ENCODE data around the gene RNFT1. TPM values are rescaled to one million over a fixed set of nuclear protein-coding genes. Genes with fewer than 3 reads are reported as not detected.

RNFT1 gene
- total RNA-seq, 1 donor from 2014 or later, result 8.6 TPM

GRCh38 chr17:59916446-59916845 lies 48.1 kb downstream of the RNFT1 start:
- H3K9me3 Mint-ChIP-seq (ENCODE audit: unreplicated experiment), result peaks cover 2% of the 10 kb centered on the region
- no peaks in the 10 kb centered on the region for H3K4me1 Mint-ChIP-seq (ENCODE audit: low read depth, unreplicated experiment)
- no peak for TF ChIP-seq CTCF (IDR thresholded peaks at IDR 0.05; ENCODE audit: partially characterized antibody, unreplicated experiment)
- no peak overlapping the region for H3K4me3 Mint-ChIP-seq (ENCODE audit: unreplicated experiment)
- H3K27ac Mint-ChIP-seq (ENCODE audit: unreplicated experiment), result no peak overlapping the region
- H3K36me3 Mint-ChIP-seq (ENCODE audit: unreplicated experiment), result no peaks in the 10 kb centered on the region
- no peak for DNase-seq
- peaks cover 1% of the 10 kb centered on the region for H3K27me3 Mint-ChIP-seq (ENCODE audit: unreplicated experiment)

- H3K9me3 Mint-ChIP-seq (ENCODE audit: unreplicated experiment), result peaks cover 2% of the 10 kb centered on the region
- TF ChIP-seq CTCF (IDR thresholded peaks at IDR 0.05; ENCODE audit: partially characterized antibody, unreplicated experiment), result peak; percentile 74
- H3K36me3 Mint-ChIP-seq (ENCODE audit: unreplicated experiment), result no peaks in the 10 kb centered on the region
- DNase-seq, result no peak
- H3K27ac Mint-ChIP-seq (ENCODE audit: unreplicated experiment), result no peak overlapping the region
- no peaks in the 10 kb centered on the region for H3K4me1 Mint-ChIP-seq (ENCODE audit: low read depth, unreplicated experiment)
- H3K27me3 Mint-ChIP-seq (ENCODE audit: unreplicated experiment), result peaks cover 1% of the 10 kb centered on the region
- no peak overlapping the region for H3K4me3 Mint-ChIP-seq (ENCODE audit: unreplicated experiment)
These were observed 50.2 kb downstream of the RNFT1 start for GRCh38 chr17:59914274-59914854.

- DNase-seq, result no peak
- H3K27me3 Mint-ChIP-seq (ENCODE audit: unreplicated experiment), result no peaks in the 10 kb centered on the region
- no peak for TF ChIP-seq CTCF (IDR thresholded peaks at IDR 0.05; ENCODE audit: partially characterized antibody, unreplicated experiment)
These were observed 57.1 kb downstream of the RNFT1 start for GRCh38 chr17:59907467-59907866.

GRCh38 chr17:59903455-59903854 lies 61.1 kb downstream of the RNFT1 start:
- DNase-seq, result no peak
- TF ChIP-seq CTCF (IDR thresholded peaks at IDR 0.05; ENCODE audit: partially characterized antibody, unreplicated experiment), result no peak
- no peaks in the 10 kb centered on the region for H3K36me3 Mint-ChIP-seq (ENCODE audit: unreplicated experiment)
- H3K9me3 Mint-ChIP-seq (ENCODE audit: unreplicated experiment), result no peaks in the 10 kb centered on the region
- no peak overlapping the region for H3K4me3 Mint-ChIP-seq (ENCODE audit: unreplicated experiment)
- H3K4me1 Mint-ChIP-seq (ENCODE audit: low read depth, unreplicated experiment), result no peaks in the 10 kb centered on the region
- H3K27me3 Mint-ChIP-seq (ENCODE audit: unreplicated experiment), result no peaks in the 10 kb centered on the region
- no peak overlapping the region for H3K27ac Mint-ChIP-seq (ENCODE audit: unreplicated experiment)

More at GRCh38 chr17:59907467-59907866, 57.1 kb downstream of the RNFT1 start:
- no peaks in the 10 kb centered on the region for H3K4me1 Mint-ChIP-seq (ENCODE audit: low read depth, unreplicated experiment)
- H3K27ac Mint-ChIP-seq (ENCODE audit: unreplicated experiment), result no peak overlapping the region
- H3K4me3 Mint-ChIP-seq (ENCODE audit: unreplicated experiment), result no peak overlapping the region
- no peaks in the 10 kb centered on the region for H3K36me3 Mint-ChIP-seq (ENCODE audit: unreplicated experiment)
- no peaks in the 10 kb centered on the region for H3K9me3 Mint-ChIP-seq (ENCODE audit: unreplicated experiment)

Other genes starting within 250 kb of the RNFT1 start
- gene TUBD1, start 71.8 kb downstream of the RNFT1 start, total RNA-seq (ENCODE audit: unreplicated experiment), result 9.7 TPM
- gene RPS6KB1, start 71.6 kb downstream of the RNFT1 start, total RNA-seq (ENCODE audit: unreplicated experiment), result 45.0 TPM
- 28.0 TPM for gene HEATR6, start 114.2 kb upstream of the RNFT1 start, total RNA-seq (ENCODE audit: unreplicated experiment)
- gene CA4, start 185.2 kb upstream of the RNFT1 start, total RNA-seq (ENCODE audit: unreplicated experiment), result 0.98 TPM